GM19468 (cell line): ENCODE measurements around the gene SPTBN4.
"Not testable (repeated sequence)": the region's sequence is repeated elsewhere in the genome, so short reads cannot be mapped to it uniquely, and the experiment has no call there.

Experiments used
- ATAC-seq: cut with Tn5 transposase; IDR thresholded peaks from one replicate; pipeline ENCODE4 v1.9.1; 2021; ENCODE audit warnings: mild to moderate bottlenecking, moderate library complexity, moderate number of reproducible peaks; ENCODE audit not compliant: unreplicated experiment; ENCODE audit errors: extremely low read depth

SPTBN4 gene

GRCh38 chr19:40610396-40611064 lies 143.7 kb downstream of the SPTBN4 start:
- ATAC-seq = no peak

- no peak for ATAC-seq
Observed at GRCh38 chr19:40611096-40611495, 144.3 kb downstream of the SPTBN4 start.

DNA sequence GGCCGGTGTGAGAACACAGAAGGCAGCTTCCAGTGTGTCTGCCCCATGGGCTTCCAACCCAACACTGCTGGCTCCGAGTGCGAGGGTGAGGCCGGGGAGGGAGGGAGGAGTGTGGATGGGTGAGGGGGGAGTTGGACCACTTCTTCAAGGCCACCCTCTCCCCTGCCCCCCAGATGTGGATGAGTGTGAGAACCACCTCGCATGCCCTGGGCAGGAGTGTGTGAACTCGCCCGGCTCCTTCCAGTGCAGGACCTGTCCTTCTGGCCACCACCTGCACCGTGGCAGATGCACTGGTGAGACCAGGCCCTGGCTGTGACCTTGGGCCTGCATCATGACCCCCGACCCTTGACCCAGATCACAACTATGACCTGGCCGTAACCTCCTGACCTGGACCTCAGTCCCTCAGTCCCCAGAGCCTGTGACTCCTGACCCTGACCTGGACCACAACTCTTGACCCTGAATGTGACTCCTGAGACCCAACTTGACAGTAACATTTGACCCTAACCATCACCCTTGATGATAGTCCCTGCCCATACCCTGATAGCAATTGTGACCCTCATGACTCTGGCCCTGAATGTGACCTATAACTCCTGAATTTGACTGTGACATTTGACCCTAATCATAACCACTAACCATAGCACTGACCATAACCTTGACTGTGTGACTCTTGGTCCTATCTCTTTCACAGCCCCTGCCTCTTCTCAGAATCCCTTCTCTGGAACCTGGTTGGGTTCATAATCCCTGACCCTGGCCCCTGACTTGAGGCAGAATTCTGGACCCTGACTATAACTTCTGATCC lies 145.3 kb downstream of the SPTBN4 start:
- ATAC-seq = no peak

- no peak for ATAC-seq
Observed at GRCh38 chr19:40612831-40613689, 146.3 kb downstream of the SPTBN4 start.

GRCh38 chr19:40613690-40614621 lies 147.2 kb downstream of the SPTBN4 start:
- ATAC-seq = no peak

DNA sequence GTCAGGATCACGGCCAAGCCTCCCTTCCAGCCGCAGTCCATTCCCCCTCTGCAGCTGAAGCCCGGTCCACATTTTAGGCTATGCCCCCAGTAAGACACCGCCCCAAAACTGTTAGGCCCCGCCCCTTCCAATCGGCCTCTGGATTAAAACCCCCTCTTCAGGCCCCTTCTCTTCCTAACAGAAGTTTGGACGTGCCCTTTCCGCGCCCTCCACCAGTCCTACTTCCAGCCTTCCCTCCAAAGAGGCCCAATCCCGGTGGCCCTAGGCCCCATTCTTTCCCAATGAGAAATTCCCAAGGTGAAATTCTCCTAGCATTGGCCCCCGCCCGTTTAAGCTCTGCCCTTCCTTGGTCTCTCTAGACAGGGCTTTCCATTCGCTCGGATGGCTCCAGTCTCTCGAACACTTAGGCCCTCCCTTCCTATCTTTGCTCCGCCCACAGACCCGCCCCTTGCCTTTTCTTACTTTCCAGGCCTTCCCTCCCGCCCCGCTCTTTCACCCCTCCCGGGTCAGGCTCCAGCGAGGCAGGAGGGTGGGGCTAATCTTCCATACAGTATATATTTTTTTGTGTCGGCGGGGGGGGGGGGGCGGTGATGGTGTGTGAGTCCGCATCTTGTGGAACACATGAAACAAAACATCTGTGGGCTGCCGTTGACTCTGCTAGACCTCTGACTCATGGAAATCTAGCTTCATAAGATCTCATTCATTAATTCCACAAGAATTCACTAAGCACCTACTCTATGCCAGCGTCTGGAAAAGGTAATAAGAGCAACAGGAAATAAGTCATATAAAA lies 148.0 kb downstream of the SPTBN4 start:
- no peak for ATAC-seq

DNA sequence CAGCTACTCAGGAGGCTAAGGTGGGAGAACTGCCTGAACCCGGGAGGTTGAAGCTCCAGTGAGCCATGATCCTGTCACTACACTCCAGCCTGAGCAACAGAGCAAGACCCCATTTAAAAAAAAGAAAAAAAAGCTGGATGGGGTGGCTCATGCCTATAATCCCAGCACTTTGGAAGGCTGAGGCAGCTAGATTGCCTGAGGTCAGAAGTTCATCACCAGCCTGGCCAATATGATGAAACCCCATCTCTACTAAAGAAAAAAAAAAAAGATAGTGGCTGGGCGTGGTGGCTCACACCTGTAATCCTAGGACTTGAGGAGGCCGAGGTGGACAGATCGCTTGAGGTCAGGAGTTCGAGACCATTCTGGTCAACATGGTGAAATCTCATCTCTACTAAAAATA lies 149.4 kb downstream of the SPTBN4 start:
- ATAC-seq = no peak

DNA sequence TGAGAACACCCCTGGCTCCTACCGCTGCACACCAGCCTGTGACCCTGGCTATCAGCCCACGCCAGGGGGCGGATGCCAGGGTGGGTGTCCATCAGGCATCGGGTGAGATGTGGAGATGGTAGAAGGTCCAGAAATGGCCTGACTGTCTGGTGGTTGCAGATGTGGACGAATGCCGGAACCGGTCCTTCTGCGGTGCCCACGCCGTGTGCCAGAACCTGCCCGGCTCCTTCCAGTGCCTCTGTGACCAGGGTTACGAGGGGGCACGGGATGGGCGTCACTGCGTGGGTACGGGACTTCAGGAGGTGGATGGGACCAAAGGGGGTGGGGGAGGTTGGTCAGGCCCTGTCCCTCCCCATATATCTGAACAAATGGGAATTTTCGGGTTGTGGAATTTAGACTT lies 150.1 kb downstream of the SPTBN4 start:
- ATAC-seq = no peak

DNA sequence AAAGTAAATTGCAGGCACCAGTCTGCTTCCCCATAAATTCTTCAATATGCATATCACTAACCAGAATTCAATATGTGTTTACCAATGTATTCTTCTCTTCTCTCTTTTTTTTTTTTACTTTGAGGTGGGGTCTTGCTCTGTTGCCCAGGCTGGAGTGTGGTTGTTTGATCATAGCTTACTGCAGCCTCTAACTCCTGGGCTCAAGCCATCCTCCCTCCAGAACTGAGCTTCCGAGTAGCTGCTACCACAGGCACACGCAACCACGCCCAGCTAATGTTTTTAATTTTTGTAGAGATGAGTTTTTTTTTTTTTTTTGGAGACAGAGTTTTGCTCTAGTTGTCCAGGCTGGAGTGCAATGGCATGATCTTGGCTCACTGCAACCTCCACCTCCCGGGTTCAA lies 151.2 kb downstream of the SPTBN4 start:
- ATAC-seq = no peak

- no peak for ATAC-seq
Observed at GRCh38 chr19:40619333-40620160, 152.7 kb downstream of the SPTBN4 start.

- ATAC-seq = no peak
Observed at GRCh38 chr19:40620161-40620485, 153.3 kb downstream of the SPTBN4 start.

DNA sequence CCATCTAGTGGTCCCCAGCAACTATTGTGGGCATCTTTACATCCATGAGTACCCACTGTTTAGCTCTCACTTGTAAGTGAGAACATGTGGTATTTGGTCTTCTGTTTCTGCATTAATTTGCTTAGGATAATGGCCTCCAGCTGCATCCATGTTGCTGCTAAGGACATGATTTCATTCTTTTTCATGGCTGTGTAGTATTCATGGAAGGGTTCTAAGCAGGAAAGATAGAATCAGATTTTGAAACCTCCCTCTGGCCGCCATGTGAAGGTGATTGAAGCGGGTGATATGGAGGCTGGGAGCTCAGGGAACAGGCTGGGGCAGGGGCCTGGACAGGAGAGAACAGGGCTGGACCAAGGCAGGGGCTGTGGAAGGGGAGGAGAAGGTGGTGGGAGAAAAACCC lies 154.5 kb downstream of the SPTBN4 start:
- ATAC-seq = no peak

DNA sequence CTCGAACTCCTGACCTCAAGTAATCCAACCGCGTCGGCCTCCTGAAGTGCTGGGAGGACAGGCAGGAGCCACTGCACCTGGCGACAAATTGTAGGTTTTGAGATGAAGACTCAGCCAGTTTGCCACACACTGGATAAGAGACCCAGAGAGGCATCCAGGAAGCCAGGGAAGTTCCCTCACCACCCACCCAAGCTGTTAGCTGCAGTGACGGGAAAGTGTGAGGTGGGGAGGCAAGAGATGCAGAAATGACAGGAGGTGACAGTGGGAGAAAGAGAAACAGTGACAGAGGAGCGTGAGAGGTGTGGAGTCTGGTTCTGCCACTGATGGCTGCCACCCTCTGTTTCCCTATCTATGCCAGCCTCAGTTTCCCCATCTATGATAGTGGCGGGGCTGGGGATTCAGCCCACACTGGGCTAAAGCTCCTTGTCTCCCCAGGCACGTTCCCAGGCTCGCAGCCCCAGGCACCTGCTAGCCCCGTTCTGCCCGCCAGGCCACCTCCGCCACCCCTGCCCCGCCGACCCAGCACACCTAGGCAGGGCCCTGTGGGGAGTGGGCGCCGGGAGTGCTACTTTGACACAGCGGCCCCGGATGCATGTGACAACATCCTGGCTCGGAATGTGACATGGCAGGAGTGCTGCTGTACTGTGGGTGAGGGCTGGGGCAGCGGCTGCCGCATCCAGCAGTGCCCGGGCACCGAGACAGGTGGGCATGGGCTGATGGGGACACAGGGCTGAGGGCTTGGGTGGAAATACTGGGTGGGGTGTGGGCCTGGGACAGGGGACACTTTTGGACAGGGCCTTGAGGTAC lies 155.4 kb downstream of the SPTBN4 start:
- ATAC-seq = no peak

- no peak for ATAC-seq
Observed at GRCh38 chr19:40622773-40623075, 155.9 kb downstream of the SPTBN4 start.

DNA sequence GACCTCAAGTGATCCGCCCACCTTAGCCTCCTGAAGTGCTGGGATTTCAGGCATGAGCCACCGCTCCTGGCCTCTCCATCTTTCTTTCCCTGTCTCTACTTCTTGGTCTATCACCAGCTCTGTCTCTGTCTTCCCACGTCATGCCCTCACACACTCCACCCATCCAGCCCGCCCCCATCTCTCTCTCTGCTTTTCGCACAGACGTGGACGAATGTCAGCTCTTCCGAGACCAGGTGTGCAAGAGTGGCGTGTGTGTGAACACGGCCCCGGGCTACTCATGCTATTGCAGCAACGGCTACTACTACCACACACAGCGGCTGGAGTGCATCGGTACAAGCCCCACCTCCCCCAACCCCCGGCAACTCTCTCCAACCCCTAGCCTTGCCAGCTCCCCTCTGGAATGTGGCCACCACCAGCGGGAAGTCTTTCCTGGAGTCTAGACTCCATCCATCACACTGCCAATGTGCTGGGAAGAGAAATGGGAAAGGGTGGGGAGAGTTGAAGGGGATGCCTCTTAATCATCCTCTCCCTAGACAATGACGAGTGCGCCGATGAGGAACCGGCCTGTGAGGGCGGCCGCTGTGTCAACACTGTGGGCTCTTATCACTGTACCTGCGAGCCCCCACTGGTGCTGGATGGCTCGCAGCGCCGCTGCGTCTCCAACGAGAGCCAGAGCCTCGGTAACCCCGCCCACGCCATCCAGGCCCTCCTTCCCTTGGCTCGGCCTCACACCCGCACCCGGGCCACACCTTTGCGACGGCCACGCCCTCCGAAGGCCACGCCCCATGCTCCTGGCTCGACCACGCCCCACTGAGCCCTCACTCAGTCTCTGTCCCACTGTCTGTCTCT lies 156.8 kb downstream of the SPTBN4 start:
- ATAC-seq = no peak

GRCh38 chr19:40624369-40625153 lies 157.8 kb downstream of the SPTBN4 start:
- ATAC-seq = not testable (repeated sequence)
